HG02938 (cell line): ENCODE measurements around the gene NKAIN2.
"Not testable (repeated sequence)": the region's sequence is repeated elsewhere in the genome, so short reads cannot be mapped to it uniquely, and the experiment has no call there.

Source experiments
- ATAC-seq: cut with Tn5 transposase; IDR thresholded peaks from one replicate; pipeline ENCODE4 v1.9.1; 2021; ENCODE audit warnings: mild to moderate bottlenecking, moderate library complexity; ENCODE audit not compliant: unreplicated experiment

NKAIN2 gene

DNA sequence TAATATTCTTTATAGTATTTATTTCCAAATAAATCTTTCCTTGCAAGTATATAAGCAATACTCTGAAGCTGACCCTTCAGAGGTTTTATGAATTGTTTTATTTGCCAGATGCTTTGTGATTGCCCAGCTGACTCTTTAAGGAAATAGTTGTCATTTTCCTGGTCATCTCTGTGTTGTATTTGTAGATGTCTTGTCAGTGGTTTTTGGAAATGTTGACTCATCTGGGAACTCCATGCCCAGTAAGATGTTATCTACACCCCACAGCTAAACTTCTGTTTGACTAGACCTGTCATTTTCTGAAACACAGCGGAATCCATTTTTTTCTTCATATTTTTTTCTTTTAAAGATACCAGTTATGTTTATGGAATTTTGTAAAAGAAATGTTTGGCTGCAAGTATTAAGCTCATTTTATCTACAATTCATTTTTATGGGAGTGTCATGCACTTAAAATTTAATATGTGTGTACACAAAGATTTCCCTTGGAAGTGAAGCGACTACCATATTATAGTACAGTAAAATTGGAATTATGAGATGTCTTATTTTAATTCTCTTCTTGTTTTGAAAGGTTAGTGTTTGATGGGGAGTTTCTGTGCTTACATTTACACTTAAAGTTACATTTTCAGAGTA, 491.0 kb downstream of the NKAIN2 start:
- ATAC-seq: no peak

DNA sequence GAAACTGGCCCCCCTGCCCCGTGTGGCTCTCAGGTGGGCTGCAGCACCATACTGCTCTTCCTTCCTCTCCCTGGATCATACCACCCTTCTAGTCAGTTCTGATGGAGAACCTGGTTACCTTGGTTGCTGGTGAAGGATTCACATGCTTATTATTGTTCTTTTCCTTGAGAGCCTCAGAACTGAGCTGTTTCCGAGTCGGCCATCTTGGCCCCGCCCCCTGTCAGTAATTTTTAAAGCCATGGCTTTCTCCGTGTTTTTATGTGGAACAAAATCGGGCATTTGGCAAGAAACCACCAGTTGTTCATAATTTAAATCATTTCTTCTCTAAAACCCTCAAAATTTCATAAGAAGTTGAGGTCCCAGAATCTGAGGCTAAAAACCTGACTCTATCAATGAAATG, 493.8 kb downstream of the NKAIN2 start:
- no peak for ATAC-seq

DNA sequence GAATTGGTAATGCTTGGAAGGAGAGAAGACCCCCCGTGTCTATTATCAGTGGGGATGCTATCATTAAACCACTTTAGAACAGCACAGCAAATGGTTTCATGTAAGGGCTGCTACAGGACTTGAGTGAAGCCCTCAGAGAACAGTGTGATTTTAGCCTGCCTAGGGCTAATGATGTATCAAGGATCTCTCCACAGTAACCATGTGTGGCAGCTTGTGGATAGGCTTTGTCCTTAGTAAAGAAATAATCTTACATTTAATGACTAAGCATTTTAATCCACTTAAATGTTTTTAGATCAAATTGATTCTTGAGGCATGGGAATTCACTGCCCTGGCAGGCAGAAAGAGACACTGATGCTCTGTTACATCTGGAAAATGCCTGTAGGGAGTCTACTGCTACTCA, 495.1 kb downstream of the NKAIN2 start:
- no peak for ATAC-seq

DNA sequence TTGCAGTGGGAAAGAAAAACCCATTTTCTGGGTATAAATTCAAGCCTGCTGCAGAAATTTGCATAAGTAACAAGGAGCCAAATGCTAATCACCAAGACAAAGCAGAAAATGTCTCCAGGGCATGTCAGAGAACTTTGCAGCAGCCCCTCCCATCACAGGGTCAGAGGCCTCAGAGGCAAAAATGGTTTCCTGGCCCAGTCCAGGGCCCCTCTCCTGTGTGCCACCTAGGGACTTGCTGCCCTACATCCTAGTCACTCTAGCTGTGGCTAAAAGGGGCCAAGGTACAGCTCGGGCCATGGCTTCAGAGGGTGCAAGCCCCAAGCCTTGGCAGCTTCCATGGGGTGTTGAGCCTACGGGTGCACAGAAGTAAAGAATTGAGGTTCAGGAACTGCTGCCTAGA, 497.2 kb downstream of the NKAIN2 start:
- ATAC-seq: not testable (repeated sequence)

DNA sequence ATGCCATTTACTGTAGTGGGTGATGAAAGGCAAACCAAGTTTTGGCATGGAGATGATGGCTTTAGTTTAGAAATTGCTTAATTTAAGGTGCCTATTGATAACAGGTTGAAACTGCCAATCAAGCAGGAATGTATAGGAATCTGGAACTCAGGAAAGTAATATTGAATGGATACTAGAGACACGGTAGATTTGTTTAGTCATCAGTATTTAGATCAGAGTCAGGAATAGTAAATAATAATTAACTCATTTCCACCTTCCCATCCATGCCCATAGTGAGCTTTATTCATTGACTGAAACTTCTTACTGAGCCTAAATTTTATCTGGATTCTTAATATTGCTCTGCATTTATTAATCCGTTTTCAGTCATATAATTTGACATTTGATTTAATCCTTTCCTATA, 500.3 kb downstream of the NKAIN2 start:
- no peak for ATAC-seq

DNA sequence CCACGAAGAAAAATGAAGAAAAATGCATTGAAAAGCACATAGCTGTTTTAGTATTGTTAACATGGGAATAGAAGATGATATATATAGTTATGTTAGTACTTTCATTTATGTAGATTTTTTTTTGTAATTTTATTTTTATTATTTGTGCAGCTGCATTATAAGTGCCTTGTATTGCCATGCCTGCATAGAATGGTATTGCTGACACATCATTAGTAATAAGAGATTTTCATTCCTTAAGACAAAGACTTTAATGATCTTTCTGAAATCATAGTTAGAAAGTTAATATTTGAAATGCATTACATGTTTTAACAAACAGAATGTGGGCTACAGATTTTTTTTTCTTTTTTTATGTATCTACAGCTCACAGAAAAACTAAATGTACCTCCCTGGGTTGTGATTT, 506.5 kb downstream of the NKAIN2 start:
- ATAC-seq: no peak

- no peak for ATAC-seq
These were observed 515.7 kb downstream of the NKAIN2 start for GRCh38 chr6:124319410-124319809.

GRCh38 chr6:124324237-124324636, 520.6 kb downstream of the NKAIN2 start:
- ATAC-seq: no peak

GRCh38 chr6:124330197-124330596, 526.5 kb downstream of the NKAIN2 start:
- ATAC-seq: no peak

DNA sequence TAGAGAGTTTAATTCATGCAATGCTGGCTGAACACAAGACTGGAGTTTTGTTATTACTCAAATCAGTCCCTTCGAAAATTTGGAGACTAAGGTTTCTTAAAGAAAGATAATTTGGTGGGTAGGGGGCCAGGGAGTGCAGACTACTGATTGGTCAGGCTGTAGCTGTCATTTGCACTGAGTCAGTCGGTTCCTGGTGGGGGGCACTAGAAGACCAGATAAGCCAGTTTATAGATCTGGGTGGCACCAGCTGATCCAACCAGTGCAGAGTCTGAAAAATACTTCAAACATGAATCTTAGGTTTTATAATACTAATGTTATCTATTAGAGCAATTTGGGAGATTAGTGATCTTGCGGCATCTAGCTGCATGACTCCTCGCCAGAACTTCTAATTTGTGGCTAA, 530.7 kb downstream of the NKAIN2 start:
- ATAC-seq: no peak

DNA sequence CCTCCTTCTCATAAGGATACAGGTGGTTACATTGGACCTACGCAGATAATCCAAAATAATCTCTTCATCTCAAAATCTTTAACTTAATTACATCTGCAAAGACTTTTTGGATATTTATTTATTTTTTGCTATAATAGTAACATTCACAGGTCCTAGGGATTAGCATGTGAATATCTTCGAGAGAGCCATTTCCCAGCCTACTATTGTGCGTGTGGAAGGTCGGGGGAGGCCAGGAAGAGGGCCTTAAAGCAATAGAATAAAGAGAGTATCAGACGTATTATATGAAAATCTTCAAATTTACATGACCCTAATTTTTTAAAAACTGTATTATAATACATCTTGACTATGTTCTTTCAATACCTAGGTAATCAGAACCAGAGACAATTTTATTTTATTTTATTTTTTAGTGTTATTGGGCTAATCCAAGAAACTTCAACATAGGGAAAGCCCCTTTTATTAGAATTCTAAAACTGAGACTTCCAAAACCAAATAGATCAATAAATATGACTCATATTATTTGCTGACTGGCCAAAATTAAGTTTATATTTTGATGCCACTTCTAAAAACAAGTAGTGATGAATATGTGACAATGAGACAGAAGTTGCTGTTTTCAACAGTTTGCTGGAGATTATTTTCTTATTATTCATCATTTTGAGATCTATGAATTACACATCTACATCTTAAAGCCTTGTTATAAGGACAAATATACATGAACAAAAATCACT, 536.1 kb downstream of the NKAIN2 start:
- no peak for ATAC-seq

DNA sequence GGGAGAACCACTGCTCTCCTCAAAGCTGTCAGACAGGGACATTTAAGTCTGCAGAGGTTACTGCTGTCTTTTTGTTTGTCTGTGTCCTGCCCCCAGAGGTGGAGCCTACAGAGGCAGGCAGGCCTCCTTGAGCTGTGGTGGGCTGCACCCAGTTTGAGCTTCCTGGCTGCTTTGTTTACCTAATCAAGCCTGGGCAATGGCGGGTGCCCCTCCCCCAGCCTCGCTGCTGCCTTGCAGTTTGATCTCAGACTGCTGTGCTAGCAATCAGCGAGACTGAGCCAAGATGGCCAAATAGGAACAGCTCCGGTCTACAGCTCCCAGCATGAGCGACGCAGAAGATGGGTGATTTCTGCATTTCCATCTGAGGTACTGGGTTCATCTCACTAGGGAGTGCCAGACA, 544.7 kb downstream of the NKAIN2 start:
- ATAC-seq: not testable (repeated sequence)

DNA sequence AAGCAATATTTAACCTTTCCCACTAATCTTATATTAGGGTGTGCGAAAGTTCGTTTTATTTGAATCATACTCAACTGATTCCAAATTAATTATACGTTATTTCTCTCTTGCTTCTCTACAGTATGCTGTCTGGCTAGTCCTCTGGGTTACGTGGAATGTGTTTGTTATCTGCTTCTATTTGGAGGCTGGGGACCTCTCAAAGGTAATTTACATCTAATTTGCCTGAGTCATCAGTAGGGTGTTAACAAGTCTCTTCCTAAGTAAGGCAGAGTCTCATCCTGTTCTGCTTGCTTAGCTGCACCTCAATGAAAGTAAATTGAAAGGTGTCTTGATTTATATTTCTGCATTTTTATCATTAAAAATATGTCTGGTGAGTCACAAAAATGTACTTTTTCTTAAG, 551.5 kb downstream of the NKAIN2 start:
- ATAC-seq: no peak

DNA sequence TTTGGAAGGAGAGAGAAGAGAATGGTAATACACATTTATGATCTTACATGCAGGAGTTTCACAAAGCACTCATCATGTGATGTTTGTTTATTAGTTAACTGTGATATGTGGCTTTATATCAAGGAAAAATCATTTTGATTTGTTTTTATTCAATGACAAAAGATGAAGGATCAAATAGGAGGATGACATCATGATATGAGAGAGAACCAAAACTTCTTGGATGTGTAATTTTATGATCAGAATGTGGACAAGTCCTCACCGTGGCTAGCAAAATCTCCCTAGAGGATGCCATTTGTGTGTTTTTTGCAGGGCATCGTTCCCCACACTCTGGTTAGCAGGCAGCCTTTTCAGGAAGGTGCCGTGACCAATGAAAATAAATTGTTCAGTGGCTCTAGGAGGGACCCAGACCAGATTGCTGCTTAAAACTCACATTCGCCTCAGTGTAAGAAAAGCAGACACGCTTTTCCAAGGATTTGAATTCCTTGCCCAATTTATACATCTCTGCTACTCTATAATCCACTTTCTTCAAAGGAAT, 552.7 kb downstream of the NKAIN2 start:
- ATAC-seq: no peak

- no peak for ATAC-seq
These were observed 553.1 kb downstream of the NKAIN2 start for GRCh38 chr6:124356811-124357210.

- ATAC-seq: no peak
These were observed 564.5 kb downstream of the NKAIN2 start for GRCh38 chr6:124368131-124368530.

DNA sequence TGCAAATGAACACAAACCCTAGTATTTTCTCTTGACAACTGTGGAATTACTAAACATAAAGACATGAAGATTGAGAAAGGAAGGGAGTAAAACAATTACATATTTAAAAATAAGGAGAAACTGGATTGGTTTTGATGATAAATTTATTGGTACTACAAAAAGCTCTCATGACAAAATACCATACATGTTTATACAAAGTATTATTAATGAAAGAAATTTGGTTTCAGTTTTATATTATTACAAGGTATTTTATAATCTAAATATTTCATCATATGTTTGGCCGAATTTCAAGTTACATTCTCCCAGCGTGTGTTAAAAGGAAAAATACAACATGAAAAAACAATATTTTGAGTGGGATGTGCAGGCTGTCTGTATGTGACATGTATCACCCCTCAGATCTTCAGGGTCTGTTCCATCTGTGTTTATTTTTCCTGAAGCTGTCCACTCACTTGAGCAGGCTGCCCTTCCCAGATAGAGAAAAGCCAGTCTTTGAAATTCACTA, 568.4 kb downstream of the NKAIN2 start:
- no peak for ATAC-seq

DNA sequence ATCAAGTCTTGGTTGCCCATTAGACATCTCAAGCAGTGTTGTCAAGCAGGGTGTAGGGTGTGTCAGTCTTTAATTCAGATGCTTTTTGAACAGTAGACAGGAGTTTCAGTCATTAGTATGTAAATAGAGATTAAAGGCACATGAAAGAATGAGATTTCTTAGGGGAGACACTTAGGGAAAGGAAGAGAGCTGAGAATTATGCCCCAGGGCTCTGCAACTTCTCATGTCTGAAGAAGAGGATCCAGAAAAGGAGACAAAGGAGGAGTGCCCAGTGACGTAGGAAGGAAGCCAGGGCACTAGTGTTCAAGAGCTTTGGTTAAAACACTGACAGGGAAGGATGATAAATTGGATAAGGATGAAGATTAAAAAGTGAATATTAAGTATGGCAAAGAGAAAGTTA, 569.7 kb downstream of the NKAIN2 start:
- ATAC-seq: no peak

DNA sequence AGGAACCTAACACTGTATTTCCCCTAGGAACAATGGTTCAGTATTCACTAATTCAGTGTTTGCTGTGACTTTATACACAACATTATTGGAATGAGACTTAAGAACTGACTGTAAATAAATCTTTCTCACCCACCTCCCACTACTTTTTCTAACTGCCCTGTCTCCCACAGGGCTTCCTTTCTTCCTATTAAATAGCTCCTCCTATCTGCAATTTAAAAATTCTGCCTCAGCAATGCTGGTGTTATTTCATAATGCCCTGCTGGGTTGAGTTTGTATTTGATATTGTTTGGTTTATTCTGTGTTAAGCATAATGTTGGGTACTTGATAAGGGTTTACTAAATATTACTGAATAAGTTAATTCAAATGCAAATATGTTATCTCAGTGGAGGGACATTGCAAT, 585.5 kb downstream of the NKAIN2 start:
- ATAC-seq: no peak

- ATAC-seq: no peak
These were observed 589.9 kb downstream of the NKAIN2 start for GRCh38 chr6:124393536-124393935.

DNA sequence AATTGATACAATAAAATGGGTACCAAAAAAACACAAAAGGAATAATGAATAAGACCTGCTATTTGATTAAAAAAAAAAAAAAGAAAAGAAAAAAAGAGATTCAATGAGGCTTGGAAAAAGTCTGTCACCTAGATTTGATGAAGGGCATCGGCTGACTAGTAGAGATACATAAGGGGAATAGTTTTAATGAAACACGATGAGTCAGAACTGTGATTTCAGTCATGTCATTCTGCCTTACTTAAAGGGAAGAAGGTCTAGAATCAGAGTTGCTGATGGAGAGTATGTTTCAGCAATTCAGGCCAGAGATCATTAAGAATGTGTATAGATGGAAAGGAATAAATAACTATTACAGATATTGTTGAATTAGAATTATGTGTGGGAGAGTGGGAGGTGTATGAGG, 592.7 kb downstream of the NKAIN2 start:
- ATAC-seq: no peak

DNA sequence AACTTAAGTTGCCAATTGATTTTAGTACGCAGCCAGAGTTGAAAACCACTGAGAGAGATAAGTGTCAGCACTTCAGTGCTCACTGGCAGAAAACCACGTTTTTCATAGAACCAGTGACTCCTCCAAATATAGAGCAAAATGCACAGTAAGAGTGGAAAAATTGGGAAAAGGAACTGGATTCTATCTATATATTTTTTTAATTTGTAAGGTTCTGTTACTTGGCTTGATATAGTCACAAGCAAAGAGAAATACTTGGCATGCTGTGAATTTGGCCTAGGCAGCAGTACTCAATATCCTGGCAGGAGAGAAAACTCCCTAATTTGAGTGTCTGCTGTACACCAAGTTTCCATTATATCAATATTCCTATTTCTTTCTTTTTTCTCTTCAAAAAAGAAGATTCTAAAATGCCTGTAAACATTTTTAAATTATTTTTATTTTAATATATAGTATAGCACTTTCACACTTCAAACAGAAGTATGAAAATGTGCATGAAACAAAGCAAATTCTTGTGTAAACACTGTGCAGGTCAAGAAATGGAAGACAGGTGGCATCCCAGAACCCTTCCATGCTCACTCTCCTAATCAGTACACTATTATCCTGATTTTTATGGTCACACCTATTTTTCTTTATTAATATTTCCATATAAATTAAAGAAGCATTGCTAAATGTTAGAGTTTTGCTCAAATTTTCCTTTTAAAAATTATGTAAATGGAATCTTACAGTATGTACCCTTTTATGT, 596.8 kb downstream of the NKAIN2 start:
- ATAC-seq: no peak
